ENCODE results near the gene EPB42.

Gene EPB42

DNA sequence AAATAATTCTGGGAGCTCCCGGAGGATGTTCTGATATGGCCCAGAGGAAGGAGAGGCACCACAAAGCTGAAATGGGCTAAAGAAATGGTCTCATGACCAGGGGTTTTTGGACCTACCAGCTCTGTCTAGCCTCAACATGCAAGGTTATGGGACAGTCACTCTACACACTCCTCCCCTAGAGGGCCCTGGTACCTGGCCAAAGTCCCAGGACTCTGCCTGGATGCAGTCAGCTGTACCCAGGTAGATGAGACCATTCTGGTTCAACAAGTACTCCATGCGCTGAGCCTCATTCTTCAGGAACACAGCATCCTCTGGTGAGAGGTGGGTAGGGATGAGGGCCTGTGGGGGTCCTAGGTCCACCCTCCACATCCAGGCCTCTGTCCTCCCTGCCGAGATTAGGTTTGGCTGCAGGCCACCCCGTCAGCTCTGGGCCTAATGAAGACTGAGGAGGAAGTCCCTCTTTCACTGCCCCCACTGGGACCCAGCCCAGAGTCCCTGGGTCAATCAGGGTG is 9.5 kb downstream of the EPB42 start:
- H3K9ac ChIP-seq = no peak overlapping the region
- H3K36me3 ChIP-seq = no peaks in the 10 kb centered on the region
- no peak overlapping the region for H3K4me2 ChIP-seq
- TF ChIP-seq Cebpa-rat (IDR thresholded peaks at IDR 0.05) = no peak
- peaks cover 0 to 13% (median 7%) of the 10 kb centered on the region in 10 experiments; a peak in 11 of 20 replicates for H3K4me1 ChIP-seq
- no peak overlapping the region for H3K27ac ChIP-seq
- no peaks in the 10 kb centered on the region for H3K27me3 ChIP-seq
- no peaks in the 10 kb centered on the region; a peak in 1 of 22 replicates for H3K9me3 ChIP-seq (replicated peaks in 1 of 11)
- no peak overlapping the region for H3K4me3 ChIP-seq
- peaks cover 0 to 6% (median 0%) of the 10 kb centered on the region in 11 experiments; a peak in 2 of 22 replicates for H4K20me1 ChIP-seq

DNA sequence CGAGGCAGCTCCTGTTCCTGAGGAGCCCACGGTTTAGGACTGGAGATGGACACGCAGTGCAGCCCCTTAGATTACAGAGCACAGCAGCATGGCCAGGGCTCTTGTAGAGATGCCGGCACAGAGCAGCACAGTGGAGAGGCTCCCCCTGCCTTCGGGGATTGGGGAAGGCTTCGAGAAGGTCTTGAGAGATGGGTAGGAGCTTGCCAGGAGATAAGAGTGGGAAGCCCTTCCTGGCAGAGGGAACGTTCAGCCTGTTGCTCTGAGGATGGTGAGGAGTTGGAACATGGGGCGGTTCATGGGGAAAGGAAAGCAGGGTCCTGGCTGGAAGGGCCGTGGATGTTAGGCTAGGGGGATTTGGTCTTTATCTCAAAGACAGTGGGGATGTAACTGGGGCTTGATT is 10.0 kb downstream of the EPB42 start:
- TF ChIP-seq Cebpa-rat (IDR thresholded peaks at IDR 0.05) = no peak
- Histone ChIP-seq H3K27ac (no peak overlapping the region), H3K9ac (no peak overlapping the region), H3K9me3 (replicated peaks in 1 of 11) (no peaks in the 10 kb centered on the region), H4K20me1 (peaks cover 0 to 6% (median 0%) of the 10 kb centered on the region in 11 experiments; a peak in 2 of 22 replicates), H3K36me3 (no peaks in the 10 kb centered on the region), H3K27me3 (no peaks in the 10 kb centered on the region), H3K4me1 (peaks cover 0 to 13% (median 7%) of the 10 kb centered on the region in 10 experiments; a peak in 11 of 20 replicates), H3K4me2 (no peak overlapping the region), H3K4me3 (no peak overlapping the region)

DNA sequence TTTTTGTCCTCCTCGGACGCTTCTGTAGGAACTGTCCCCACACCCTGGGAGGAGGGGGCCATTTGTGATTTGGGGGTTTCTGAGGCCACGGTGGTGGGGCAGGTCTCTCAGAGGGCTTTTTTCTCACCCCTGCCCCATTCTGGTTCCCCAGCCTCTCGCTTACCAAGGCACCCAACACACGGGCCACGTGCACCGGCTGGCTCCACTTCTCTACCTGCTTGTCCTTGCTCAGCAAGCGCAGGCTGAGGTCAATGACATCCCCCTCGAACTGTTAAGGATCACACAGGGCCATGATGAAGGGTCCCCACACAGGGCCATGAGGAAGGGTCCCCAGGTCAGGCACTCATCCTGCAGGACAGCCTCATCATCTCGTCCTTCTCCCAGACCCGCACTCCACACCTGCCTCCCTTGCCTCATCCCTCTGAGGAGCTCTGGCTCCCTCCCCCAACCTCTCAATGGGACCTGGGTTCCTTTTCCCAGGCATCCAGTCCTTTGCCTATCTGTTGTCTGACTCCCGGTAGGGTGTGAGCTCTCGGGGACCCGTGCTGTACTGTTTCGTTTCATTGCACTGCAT is 10.6 kb downstream of the EPB42 start:
- Histone ChIP-seq H3K9me3 (replicated peaks in 1 of 11) (no peaks in the 10 kb centered on the region), H3K4me3 (no peak overlapping the region), H3K9ac (no peak overlapping the region), H3K36me3 (no peaks in the 10 kb centered on the region), H3K27me3 (no peaks in the 10 kb centered on the region), H3K4me1 (peaks cover 0 to 13% (median 7%) of the 10 kb centered on the region in 10 experiments; a peak in 11 of 20 replicates), H3K4me2 (no peak overlapping the region), H4K20me1 (peaks cover 0 to 6% (median 0%) of the 10 kb centered on the region in 11 experiments; a peak in 2 of 22 replicates), H3K27ac (no peak overlapping the region)
- TF ChIP-seq Cebpa-rat (IDR thresholded peaks at IDR 0.05) = no peak

DNA sequence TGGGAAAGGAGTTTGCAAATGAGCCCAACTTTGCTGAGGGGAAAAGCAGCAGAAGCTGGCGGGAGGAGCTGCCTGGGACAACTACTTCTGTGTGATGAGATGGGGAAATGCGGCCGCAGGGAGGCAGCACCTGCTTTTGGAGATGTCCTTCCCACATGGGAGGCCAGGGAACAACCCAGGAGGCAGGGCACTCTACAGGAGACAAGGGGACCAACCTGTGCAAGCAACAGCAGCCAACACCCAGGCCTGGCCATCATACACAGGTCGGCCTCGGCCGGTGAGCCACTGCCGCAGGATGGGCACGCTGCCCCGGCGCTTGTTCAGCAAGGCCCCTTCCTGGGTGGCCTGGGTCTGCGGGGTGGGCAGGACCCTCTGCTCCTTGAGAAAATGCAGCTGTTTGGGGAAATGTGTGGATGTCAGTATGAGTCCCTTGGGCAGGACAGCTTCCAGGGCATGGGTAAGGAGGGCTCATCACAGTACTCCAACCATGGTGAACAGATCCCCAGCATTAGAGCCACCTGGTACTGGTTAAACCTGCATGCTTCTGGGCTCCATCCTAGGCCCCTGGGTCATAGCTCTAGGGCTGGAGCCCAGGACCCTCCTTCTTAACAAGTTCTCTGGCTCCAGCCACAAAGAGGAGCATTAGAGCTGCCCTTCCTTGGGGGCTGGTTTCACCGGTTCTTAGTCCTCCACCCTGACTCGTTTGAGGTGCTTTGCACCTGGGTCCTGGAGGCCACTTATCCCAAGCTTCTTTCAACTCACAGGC is 11.6 kb downstream of the EPB42 start:
- H3K9me3 ChIP-seq (replicated peaks in 1 of 11) = no peaks in the 10 kb centered on the region
- H3K9ac ChIP-seq = no peak overlapping the region
- H3K36me3 ChIP-seq = no peaks in the 10 kb centered on the region
- H3K4me2 ChIP-seq = no peak overlapping the region
- H3K27me3 ChIP-seq = no peaks in the 10 kb centered on the region
- H3K27ac ChIP-seq = no peak overlapping the region
- no peak for TF ChIP-seq Cebpa-rat (IDR thresholded peaks at IDR 0.05)
- peaks cover 0 to 6% (median 0%) of the 10 kb centered on the region in 11 experiments; a peak in 2 of 22 replicates for H4K20me1 ChIP-seq
- H3K4me3 ChIP-seq = no peak overlapping the region
- peaks cover 0 to 13% (median 7%) of the 10 kb centered on the region in 10 experiments; a peak in 11 of 20 replicates for H3K4me1 ChIP-seq

DNA sequence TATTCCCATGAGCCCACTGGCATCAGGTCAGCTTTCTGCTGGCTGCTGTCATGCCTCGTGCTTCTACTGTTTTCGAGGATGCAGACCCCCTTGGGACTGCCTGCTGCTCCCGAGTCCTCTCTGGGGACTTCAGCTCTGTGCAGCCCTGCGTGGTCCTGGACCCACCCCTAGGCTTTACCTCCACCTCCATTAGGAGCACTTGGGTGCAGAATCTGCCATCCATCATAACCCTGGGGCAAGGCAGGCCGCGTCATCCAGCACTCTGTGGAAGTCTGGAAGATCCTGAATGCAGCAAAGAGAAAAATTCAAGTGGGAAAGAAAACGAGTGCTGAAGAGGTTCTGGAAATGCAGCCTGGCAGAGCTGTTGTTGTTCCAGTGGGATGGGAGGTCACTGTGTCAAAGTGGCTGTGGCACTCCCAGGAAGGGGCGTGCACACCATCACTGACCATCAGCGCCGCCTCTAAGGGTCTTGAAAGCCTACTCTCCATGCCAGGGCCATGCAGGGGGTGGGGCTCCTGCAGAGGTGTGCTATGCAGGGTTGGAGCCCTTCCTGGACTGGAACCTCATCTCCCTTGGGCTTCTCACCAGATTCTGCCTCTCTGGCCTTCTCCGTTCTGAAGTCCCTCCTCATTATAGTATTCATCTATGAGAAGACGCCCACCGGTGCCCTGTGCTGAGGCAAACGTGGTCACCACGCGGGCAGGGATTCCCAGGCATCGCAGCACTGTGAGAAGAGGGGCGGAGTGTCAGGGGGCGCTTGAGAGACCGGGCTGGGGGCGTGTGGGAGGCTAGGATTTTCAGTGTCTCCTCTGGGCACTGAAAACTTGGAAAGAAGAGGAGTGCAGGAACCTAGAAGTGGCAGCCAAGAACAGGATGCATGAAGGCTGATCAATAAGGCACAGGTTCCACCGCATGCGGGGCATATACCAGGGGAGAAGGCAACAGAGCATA is 12.5 kb downstream of the EPB42 start:
- Histone ChIP-seq H3K36me3 (no peaks in the 10 kb centered on the region), H3K4me3 (no peak overlapping the region), H4K20me1 (peaks cover 0 to 6% (median 0%) of the 10 kb centered on the region in 11 experiments; a peak in 2 of 22 replicates), H3K4me2 (peak overlapping the region in 8 of 11 experiments; percentile 10 to 59 (median 34); a peak in 11 of 22 replicates), H3K27me3 (no peaks in the 10 kb centered on the region), H3K4me1 (peaks cover 0 to 13% (median 7%) of the 10 kb centered on the region in 10 experiments; a peak in 11 of 20 replicates), H3K9me3 (replicated peaks in 1 of 11) (no peaks in the 10 kb centered on the region), H3K27ac (no peak overlapping the region), H3K9ac (no peak overlapping the region)
- no peak for TF ChIP-seq Cebpa-rat (IDR thresholded peaks at IDR 0.05)

DNA sequence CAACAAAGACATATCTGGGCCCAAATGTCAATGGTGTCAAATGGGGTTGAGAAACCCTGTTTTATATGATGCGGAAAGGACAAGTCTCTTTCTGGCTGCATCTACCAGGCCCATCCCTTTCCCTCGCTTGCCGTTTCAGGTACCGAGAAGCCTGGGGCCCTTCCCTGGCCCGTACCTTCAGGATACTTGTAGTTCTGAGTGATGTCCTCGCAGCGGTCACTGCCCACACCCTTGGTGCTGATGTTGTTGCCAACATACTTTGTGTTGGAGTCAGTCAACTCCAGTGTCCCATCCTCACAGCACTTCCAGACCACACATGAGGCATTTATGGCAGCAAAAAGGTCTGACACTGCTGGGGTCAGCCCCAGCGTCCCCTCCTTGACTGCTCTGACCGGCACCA is 13.8 kb downstream of the EPB42 start:
- H3K27ac ChIP-seq = no peak overlapping the region
- H3K4me1 ChIP-seq = peaks cover 0 to 13% (median 7%) of the 10 kb centered on the region in 10 experiments; a peak in 11 of 20 replicates
- peaks cover 0 to 6% (median 0%) of the 10 kb centered on the region in 11 experiments; a peak in 2 of 22 replicates for H4K20me1 ChIP-seq
- no peak overlapping the region for H3K4me3 ChIP-seq
- TF ChIP-seq Cebpa-rat (IDR thresholded peaks at IDR 0.05) = no peak
- H3K27me3 ChIP-seq = no peaks in the 10 kb centered on the region
- no peak overlapping the region for H3K9ac ChIP-seq
- H3K36me3 ChIP-seq = no peaks in the 10 kb centered on the region
- H3K4me2 ChIP-seq = no peak overlapping the region
- no peaks in the 10 kb centered on the region for H3K9me3 ChIP-seq (replicated peaks in 1 of 11)

DNA sequence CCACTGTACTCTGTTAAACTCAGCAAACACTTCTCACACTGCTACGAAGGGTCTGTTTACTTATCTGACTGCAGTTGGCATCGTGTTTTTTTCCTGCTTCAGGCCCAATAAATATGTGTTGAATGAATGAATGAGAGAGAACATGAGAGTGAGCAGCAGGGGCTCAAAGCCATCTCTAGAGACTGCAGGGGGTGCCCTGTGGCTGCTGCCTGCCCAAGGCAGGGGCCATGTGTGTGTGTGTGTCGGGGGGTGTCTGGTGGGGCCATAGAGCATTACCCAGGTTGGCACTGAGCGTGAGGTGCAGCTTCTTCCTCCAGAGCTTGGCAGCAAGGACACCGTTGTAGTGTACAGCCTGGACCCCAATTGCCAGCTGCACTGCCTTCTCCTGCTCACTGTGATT is 14.8 kb downstream of the EPB42 start:
- Histone ChIP-seq H3K9me3 (replicated peaks in 1 of 11) (no peaks in the 10 kb centered on the region), H3K36me3 (no peaks in the 10 kb centered on the region), H3K27ac (no peak overlapping the region), H4K20me1 (peaks cover 0 to 6% (median 0%) of the 10 kb centered on the region in 11 experiments; a peak in 2 of 22 replicates), H3K4me1 (peaks cover 0 to 13% (median 7%) of the 10 kb centered on the region in 10 experiments; a peak in 11 of 20 replicates), H3K4me3 (no peak overlapping the region), H3K27me3 (no peaks in the 10 kb centered on the region), H3K4me2 (no peak overlapping the region), H3K9ac (no peak overlapping the region)
- TF ChIP-seq Cebpa-rat (IDR thresholded peaks at IDR 0.05) = no peak

DNA sequence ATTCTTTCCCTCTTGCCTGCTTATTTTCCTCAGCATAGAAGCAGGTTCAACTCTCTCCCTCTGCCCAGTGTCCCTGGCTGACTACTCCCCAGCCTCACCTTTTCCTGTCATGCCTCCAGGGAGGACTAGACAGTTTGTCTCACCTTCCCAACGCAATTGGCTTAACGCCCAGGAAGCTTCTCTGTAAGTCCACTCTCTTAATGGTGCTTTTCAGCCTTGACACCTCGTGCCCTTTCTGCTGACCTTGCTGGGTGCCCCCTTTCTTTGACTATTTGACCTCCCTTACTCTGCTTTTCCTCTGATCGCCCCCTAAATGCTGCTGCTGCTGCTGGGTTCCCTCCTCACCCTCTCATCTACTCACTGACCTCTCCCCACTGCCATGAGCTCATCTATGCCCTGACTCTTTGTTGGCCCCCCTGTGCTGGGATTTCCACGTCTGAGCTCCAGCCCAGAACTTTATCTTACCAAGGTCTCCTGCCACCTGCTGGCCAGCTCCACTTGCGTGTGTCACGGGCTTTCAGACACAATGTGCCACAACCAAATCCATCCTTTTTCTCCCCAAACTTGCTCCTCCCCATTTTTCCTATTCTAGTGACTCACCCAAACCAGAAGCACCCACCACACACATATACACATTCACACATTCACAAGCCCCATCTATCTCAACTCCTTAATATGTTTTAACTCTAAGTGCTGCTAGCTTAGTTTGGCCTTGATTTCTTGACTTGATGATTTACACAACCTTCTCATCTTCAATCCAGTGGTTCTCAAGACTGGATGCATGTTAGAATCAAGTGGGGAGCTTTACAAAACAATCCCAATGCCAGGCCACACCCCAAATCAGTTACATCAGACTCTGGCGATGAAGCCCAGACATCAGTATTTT is 16.6 kb downstream of the EPB42 start:
- Histone ChIP-seq H3K4me3 (no peak overlapping the region), H4K20me1 (peaks cover 0 to 6% (median 0%) of the 10 kb centered on the region in 11 experiments; a peak in 1 of 22 replicates), H3K4me2 (no peak overlapping the region), H3K27me3 (no peaks in the 10 kb centered on the region), H3K9ac (no peak overlapping the region), H3K9me3 (replicated peaks in 1 of 11) (peaks cover 0 to 11% (median 9%) of the 10 kb centered on the region in 11 experiments; a peak in 19 of 22 replicates), H3K4me1 (peaks cover 0 to 19% (median 8%) of the 10 kb centered on the region in 10 experiments; a peak in 11 of 20 replicates), H3K27ac (no peak overlapping the region), H3K36me3 (peaks cover 0 to 1% (median 0%) of the 10 kb centered on the region in 11 experiments; a peak in 7 of 22 replicates)
- no peak for TF ChIP-seq Cebpa-rat (IDR thresholded peaks at IDR 0.05)
